GM21529 (cell line): ENCODE results near the gene AATF.
A peak's percentile ranks its signal among the peaks of the same experiment; 100 is the strongest.

Experiments used
- ATAC-seq: cut with Tn5 transposase; IDR thresholded peaks from one replicate; pipeline ENCODE4 v1.9.1; 2021; ENCODE audit not compliant: unreplicated experiment

Gene AATF, protein sequence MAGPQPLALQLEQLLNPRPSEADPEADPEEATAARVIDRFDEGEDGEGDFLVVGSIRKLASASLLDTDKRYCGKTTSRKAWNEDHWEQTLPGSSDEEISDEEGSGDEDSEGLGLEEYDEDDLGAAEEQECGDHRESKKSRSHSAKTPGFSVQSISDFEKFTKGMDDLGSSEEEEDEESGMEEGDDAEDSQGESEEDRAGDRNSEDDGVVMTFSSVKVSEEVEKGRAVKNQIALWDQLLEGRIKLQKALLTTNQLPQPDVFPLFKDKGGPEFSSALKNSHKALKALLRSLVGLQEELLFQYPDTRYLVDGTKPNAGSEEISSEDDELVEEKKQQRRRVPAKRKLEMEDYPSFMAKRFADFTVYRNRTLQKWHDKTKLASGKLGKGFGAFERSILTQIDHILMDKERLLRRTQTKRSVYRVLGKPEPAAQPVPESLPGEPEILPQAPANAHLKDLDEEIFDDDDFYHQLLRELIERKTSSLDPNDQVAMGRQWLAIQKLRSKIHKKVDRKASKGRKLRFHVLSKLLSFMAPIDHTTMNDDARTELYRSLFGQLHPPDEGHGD

DNA sequence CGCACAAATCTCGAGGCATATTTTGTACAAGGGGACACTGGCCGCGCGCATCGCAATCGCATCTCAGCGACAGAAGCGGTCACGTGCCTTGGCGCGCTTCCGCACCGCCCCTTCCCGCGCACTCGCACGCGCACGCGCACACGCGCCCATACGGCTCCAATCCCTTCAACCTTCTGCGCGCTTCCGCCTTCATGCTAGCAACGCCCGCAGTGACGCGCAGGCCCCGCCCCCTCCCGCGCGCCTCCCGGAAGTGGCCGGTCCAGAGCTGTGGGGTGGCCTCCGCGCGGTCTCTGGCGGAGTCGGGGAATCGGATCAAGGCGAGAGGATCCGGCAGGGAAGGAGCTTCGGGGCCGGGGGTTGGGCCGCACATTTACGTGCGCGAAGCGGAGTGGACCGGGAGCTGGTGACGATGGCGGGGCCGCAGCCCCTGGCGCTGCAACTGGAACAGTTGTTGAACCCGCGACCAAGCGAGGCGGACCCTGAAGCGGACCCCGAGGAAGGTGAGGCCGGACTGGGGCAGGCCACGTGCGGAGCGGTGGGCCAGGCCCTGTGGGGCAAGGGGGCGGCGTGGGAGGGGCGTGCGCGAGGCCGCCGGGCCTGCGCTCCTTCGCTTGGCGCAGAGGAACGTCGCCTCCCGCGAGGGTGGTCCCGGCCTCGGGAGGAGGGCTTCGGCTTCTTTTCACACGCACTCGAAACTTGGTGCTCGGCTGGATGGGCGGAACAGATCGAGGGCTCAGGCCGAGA is at the start of gene AATF:
Gene AATF (plus strand): TSS at position 238 of the 744 bp plus-strand sequence. CDS start 172 bp downstream, at position 410.
- ATAC-seq, result peak; percentile 94

GRCh38 chr17:36899250-36900159 is 49.2 kb upstream of the AATF start:
- ATAC-seq, result no peak

DNA sequence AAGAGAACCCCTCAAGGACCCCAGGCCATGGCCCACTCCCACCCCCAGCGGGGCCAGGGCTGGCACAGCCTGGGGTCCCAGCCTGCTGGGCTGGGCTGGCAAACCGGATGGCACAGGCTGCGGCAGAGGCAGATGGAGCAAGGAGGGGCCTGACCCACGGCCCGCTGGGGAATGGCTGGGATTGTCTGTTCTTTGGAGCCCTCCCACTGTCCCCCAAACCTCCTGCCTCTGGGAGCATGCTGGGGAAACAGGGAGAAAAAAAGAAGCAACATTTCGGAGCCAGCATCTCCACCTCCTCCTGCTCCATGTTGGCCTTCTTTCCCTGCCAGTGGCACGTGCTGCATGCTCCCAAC is 48.6 kb upstream of the AATF start:
- ATAC-seq, result no peak

- no peak for ATAC-seq
Observed at GRCh38 chr17:36901506-36901905, 47.2 kb upstream of the AATF start.

DNA sequence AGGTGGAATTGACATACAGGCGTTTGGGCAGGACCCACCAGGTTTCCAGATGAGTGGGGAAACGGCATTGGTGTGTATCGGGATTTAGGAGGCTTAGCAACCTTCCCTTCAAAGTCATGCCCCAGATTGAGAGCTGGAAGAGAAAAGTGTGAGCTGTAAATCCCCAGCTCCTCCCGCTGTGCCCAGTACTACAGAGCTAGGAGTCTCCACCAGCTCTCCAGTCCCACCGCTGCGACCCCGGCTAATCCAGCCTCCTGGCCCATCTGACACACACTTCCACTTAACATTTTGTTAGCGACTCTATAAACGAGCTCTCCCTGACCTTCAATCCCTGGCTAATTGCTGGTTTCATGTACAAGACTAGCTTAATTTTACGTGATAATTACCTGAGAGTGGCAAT is 41.3 kb upstream of the AATF start:
- no peak for ATAC-seq

DNA sequence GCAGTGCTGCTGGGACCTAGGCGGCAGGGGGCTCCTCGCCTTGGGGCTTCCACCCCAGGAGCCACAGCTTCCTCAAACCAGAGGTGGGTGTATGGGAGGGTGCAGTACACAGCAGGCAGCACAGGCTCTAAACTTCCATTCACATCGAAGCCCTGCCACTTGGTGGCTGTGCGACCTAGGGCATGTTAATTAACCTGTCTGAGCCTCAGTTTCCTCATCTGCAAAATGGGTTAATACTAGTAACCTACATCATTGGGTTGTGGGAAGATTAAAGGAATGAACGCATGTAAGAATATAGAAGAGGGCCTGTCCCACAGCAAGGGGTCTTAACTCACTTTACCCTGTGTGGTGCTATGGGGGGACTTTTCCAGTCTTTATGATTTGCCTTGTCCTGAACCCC is 38.2 kb upstream of the AATF start:
- no peak for ATAC-seq

GRCh38 chr17:36911001-36911400 is 37.8 kb upstream of the AATF start:
- no peak for ATAC-seq

- no peak for ATAC-seq
Observed at GRCh38 chr17:36913132-36913531, 35.6 kb upstream of the AATF start.

DNA sequence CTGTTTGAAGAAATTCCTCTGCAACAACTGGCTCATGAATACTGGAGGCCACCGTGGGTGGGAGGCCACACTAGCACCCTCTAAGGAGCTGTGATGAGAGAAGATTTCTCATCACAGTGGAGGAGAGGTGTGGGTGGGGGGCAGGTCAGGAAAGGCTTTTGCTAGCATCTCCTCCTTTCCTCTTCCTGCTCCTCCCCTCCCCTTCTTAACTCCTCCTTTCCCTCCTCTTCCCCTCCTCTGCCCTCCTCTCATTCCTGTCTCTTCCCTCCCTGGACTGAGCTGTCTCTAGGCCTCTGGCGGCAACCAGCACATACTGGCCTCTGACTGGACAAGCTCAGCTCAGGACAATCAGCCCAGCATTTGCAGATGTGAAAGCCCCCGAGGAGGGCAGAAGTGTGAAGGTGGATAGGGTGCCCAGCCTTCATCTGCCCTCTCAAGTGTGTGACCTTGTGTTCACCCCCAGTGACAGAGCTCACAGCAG is 30.5 kb upstream of the AATF start:
- no peak for ATAC-seq

GRCh38 chr17:36919407-36919968 is 29.3 kb upstream of the AATF start:
- no peak for ATAC-seq

DNA sequence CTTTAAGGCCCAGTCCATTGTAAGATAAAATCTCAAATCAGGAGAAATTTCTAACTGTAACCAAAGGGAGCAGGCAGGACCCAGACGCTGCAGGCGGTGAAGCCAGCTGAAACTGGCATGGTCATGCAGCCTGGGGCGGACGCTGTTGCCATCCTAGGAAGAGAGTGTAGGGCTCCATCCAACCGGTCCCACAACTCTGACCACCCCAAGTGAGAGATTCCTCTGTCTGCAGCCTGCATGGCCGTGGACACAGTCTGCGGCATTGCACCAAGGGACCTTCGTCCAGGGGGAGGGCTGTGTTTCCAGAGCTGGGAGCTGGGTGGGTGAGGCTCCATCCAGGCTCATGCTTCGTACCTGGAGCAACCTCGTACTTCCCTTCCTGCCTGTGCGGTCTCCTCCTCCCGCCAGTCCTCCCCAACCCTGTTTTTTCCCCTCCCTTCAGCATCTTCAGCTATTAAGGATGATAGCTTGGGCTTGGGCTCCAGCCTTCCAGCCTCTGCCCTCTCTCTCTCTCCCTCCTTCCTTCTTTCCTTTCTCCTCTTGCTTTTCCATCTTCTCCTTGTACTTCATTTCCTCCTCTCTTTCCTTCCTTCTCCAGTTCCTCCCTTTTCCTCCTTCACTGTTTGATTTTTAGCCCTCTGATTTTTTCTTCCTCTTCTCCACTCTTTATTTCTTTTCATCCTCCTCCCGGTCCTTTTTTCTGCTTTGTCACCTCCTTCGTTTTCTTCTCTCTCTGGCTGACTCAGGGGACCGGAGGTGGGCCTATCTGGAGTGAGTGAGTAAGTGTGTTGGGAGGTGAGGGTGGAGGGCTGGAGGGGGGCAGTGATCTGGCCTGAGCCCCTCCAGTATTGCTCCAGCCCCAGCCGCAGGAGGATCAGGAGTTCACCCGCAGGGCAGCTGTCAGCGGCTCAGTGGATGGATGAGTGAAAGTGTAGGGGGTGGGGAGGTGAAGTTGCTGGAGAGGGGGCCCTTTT is 28.4 kb upstream of the AATF start:
- no peak for ATAC-seq

GRCh38 chr17:36921095-36921851 is 27.5 kb upstream of the AATF start:
- ATAC-seq, result no peak

DNA sequence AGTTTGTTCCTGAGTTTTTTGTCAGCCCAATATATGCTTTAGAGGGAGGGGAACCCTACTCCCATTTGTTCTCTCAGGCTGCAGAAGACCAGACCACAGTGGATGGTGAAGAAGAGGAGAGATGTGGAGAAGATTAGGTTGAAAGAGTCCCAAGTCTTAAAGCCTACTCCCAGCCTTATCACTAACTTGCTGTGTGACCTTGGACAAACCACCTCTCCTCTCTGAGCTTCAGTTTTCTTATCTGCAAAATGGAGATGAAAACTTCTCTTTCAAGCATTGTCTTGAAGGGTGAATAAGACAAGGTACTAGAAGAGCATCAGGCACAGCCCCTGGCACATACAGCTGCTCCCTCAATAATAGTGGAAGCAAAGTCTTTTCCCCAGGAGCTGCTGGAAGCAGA is 26.6 kb upstream of the AATF start:
- no peak for ATAC-seq

- ATAC-seq, result no peak
Observed at GRCh38 chr17:36923814-36924221, 24.9 kb upstream of the AATF start.

DNA sequence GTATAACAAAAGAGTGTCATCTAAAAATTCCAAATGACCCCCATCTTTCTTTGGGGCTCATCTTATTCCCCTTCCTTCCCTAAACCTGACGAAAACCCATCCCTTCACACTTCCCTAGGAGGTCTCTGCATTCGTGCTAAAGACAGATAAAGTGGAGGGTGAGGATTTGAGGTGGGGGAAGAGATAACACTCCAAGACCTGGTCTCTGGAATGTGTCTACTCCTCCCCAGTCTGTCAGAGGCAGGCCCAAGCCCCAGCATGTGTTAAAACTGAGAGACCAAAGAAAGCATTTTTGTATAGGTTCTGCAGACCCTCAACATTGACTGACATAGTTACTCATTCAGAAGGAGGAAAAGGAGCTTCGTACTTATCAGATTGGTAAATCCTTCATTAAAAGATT is 22.5 kb upstream of the AATF start:
- no peak for ATAC-seq

DNA sequence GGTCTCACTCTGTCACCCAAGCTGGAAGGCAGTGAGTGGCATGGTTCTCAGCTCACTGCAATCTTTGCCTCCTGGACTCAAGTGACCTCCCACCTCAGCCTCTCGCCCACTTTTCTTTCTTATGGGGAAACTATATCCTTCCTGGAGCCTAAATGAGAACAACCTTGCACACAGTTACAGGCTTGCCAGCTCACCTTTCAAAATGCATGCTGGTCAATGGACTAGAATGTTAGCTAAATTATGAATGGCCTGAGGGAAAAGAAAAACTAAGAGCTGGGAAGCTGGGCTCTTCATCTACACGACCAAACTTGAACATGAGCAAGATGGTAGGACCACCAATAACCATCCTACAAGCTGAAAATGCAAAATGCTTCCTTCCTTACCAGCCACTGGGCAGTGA is 22.1 kb upstream of the AATF start:
- ATAC-seq, result no peak

GRCh38 chr17:36928471-36929345 is 20.0 kb upstream of the AATF start:
- no peak for ATAC-seq
